Lung (tissue), 12 donors: Measurements from ENCODE around the gene PKN3. TPM values are rescaled to one million over a fixed set of nuclear protein-coding genes. Genes with fewer than 3 reads are reported as not detected.
A peak's percentile ranks its signal among the peaks of the same experiment; 100 is the strongest.

Source experiments
- ATAC-seq: fragments of 200-7000 bp; cut with Tn5 transposase; one replicate; pipeline ENCODE4 v1.9.1; 2020; ENCODE audit warnings: moderate number of reproducible peaks; ENCODE audit not compliant: insufficient read depth, low FRiP score
- DNase-seq, 3 donors: peaks; one replicate each; pipeline ENCODE4 v3.0.0-alpha.2; 2013 to 2017
- H3K27ac ChIP-seq, 2 donors: one replicate each; pipeline ENCODE4 v1.5.1; 2013; ENCODE audit warnings: mild to moderate bottlenecking in 2 of 2, moderate library complexity in 2 of 2, control low read depth in 1 of 2, inconsistent platforms in 1 of 2, low read depth in 1 of 2, low read length in 1 of 2
- H3K27me3 ChIP-seq, 3 donors: one replicate each; pipeline ENCODE4 v1.5.1; 2013; ENCODE audit warnings: low read length in 2 of 3; ENCODE audit not compliant: control insufficient read depth in 3 of 3, insufficient read depth in 3 of 3
- H3K36me3 ChIP-seq, 4 donors: one replicate each; pipeline ENCODE4 v1.5.1; 2013; ENCODE audit warnings: low read length in 4 of 4, mild to moderate bottlenecking in 1 of 4, moderate library complexity in 1 of 4; ENCODE audit not compliant: control insufficient read depth in 4 of 4, insufficient read depth in 4 of 4
- H3K4me1 ChIP-seq, 5 donors: one replicate each; pipeline ENCODE4 v1.5.1; 2013; ENCODE audit warnings: low read length in 5 of 5, mild to moderate bottlenecking in 2 of 5, moderate library complexity in 1 of 5; ENCODE audit not compliant: control insufficient read depth in 5 of 5, insufficient read depth in 5 of 5
- H3K4me3 ChIP-seq: one replicate; pipeline ENCODE4 v1.5.1; 2013; ENCODE audit warnings: mild to moderate bottlenecking, control low read depth, moderate library complexity
- H3K9ac ChIP-seq, 2 donors: one replicate each; pipeline ENCODE4 v1.5.1; 2013; ENCODE audit warnings: low read length in 2 of 2, control low read depth in 1 of 2; ENCODE audit not compliant: insufficient read depth in 1 of 2
- H3K9me3 ChIP-seq, 4 donors: one replicate each; pipeline ENCODE4 v1.5.1; 2013; ENCODE audit warnings: low read length in 3 of 4, mild to moderate bottlenecking in 1 of 4, moderate library complexity in 1 of 4; ENCODE audit not compliant: control insufficient read depth in 4 of 4, insufficient read depth in 3 of 4
- WGBS, 2 donors: extraction: QIAGEN DNeasy Blood & Tissue Kit; methylation state at CpG; one replicate each; pipeline ENCODE4 v1.1.7; 2013; 5-methylcytosine and 5-hydroxymethylcytosine counted together
- polyA plus RNA-seq, 2 donors: library from polyadenylated mRNA; stranded (reverse); fragments of 200-250 nt; gene quantifications; one replicate each; pipeline ENCODE4 v1.2.1, GENCODE V29; 2013
- total RNA-seq, 2 donors: library from RNA; depleted of rRNA in 1 of 2; stranded (reverse); fragments of >200 nt in 1 of 2; gene quantifications; one replicate each; pipeline ENCODE4 v1.2.1, GENCODE V29; 2014 to 2021
- TF ChIP-seq, protein P1 (sequence below): IDR thresholded peaks from 2 replicates; pipeline ENCODE4 v1.5.1; 2012; ENCODE audit warnings: mild to moderate bottlenecking; ENCODE audit errors: control extremely low read depth, extremely low read depth
- donor health status: control.
- donor health status: control.
- donor health status: Bipolar disorder and iron deficiency.
- donor health status: healthy.
- donor health status: DM: yes; HTN: yes; CAD: no.

PKN3 gene
- total and polyA plus RNA-seq, 4 donors = 4.1 to 19.3 (median 10.8) TPM

DNA sequence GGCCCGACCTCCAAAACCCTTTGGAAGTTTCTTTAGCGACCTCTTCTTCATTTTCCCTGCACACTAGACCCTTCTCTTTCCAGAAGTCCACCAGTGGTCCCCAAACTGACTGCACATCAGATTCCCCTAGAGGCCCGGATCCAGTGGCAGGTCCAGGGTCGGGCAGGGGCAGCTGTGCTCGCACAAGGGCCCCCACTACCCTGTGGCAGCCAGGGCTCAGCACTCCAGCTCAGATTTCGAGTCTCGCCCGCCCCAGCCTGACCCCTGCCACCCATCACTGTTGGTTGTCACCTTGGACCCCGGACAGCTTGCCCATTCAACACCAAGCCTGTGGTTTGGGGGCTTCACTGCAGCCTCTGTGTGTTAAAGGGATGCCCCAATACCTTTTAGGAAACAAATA, 29.4 kb downstream of the PKN3 start:
- 82 to 89% methylated on average over 9 of the region's 9 CpGs for WGBS, 2 donors
- Histone ChIP-seq H3K27me3 (no peaks in the 10 kb centered on the region), H3K9ac (no peak overlapping the region), H3K9me3 (no peaks in the 10 kb centered on the region), H3K27ac (no peak overlapping the region), H3K4me3 (no peak overlapping the region), H3K36me3 (peaks cover 0 to 27% (median 7%) of the 10 kb centered on the region in 4 donors), H3K4me1 (no peaks in the 10 kb centered on the region)
- no peak for ATAC-seq
- no peak for DNase-seq
- TF ChIP-seq, protein P1, sequence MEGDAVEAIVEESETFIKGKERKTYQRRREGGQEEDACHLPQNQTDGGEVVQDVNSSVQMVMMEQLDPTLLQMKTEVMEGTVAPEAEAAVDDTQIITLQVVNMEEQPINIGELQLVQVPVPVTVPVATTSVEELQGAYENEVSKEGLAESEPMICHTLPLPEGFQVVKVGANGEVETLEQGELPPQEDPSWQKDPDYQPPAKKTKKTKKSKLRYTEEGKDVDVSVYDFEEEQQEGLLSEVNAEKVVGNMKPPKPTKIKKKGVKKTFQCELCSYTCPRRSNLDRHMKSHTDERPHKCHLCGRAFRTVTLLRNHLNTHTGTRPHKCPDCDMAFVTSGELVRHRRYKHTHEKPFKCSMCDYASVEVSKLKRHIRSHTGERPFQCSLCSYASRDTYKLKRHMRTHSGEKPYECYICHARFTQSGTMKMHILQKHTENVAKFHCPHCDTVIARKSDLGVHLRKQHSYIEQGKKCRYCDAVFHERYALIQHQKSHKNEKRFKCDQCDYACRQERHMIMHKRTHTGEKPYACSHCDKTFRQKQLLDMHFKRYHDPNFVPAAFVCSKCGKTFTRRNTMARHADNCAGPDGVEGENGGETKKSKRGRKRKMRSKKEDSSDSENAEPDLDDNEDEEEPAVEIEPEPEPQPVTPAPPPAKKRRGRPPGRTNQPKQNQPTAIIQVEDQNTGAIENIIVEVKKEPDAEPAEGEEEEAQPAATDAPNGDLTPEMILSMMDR = no peak

GRCh38 chr9:128732576-128732975, 30.3 kb downstream of the PKN3 start:
- ATAC-seq (no peak), DNase-seq (no peak)
- Histone ChIP-seq H3K9ac (no peak overlapping the region), H3K27me3 (no peaks in the 10 kb centered on the region), H3K36me3 (peaks cover 0 to 29% (median 7%) of the 10 kb centered on the region in 4 donors), H3K4me3 (no peak overlapping the region), H3K4me1 (no peaks in the 10 kb centered on the region), H3K9me3 (no peaks in the 10 kb centered on the region), H3K27ac (no peak overlapping the region)
- 89 to 92% methylated on average over 13 of the region's 13 CpGs for whole genome bisulfite sequencing, 2 donors
- TF ChIP-seq, protein P1 = no peak

- ATAC-seq (peak; percentile 85), DNase-seq (peak; percentile 78 to 82 (median 80))
- no peaks in the 10 kb centered on the region for H3K27me3 ChIP-seq
- H3K4me3 ChIP-seq = no peak overlapping the region
- WGBS, 2 donors = 40 to 44% methylated on average over 9 of the region's 9 CpGs
- H3K9me3 ChIP-seq = no peaks in the 10 kb centered on the region
- peaks cover 0 to 29% (median 7%) of the 10 kb centered on the region in 4 donors for H3K36me3 ChIP-seq
- peak overlapping the region; percentile 1 to 12 for H3K9ac ChIP-seq
- H3K27ac ChIP-seq = peak overlapping the region in 1 of 2 donors; percentile 46
- no peaks in the 10 kb centered on the region for H3K4me1 ChIP-seq
- TF ChIP-seq, protein P1 = peak; percentile 17
These were observed 31.0 kb downstream of the PKN3 start for GRCh38 chr9:128733256-128733655.

GRCh38 chr9:128735373-128735772, 33.1 kb downstream of the PKN3 start:
- no peak overlapping the region for H3K4me3 ChIP-seq
- TF ChIP-seq, protein P1 = no peak
- no peaks in the 10 kb centered on the region for H3K9me3 ChIP-seq
- WGBS, 2 donors = 83 to 84% methylated on average over 2 of the region's 2 CpGs
- DNase-seq (peak in 1 of 3 donors; percentile 7), ATAC-seq (no peak)
- H3K9ac ChIP-seq = no peak overlapping the region
- H3K27me3 ChIP-seq = no peaks in the 10 kb centered on the region
- no peaks in the 10 kb centered on the region for H3K4me1 ChIP-seq
- no peak overlapping the region for H3K27ac ChIP-seq
- peaks cover 0 to 28% (median 8%) of the 10 kb centered on the region in 4 donors for H3K36me3 ChIP-seq
